ENCODE measurements around the gene COL4A4. TPM values are rescaled to one million over a fixed set of nuclear protein-coding genes. Genes with fewer than 3 reads are reported as not detected.

COL4A4 gene
- total RNA-seq, 1 donor from 2014 or later: not detected

Other genes starting within 250 kb of the COL4A4 start
- gene COL4A3, start 419 bp upstream of the COL4A4 start, total RNA-seq: not detected in 2 replicates
- 74.4 and 77.3 TPM in 2 replicates for gene MFF, start 161.0 kb upstream of the COL4A4 start, total RNA-seq
- gene TM4SF20, start 215.1 kb upstream of the COL4A4 start, total RNA-seq: not detected in 2 replicates
- gene SCYGR1, start 223.7 kb upstream of the COL4A4 start, total RNA-seq: not detected in 2 replicates

Measured in activated T-helper 2 cell treated with anti-CD3 and anti-CD28 coated beads, Interferon-gamma antibody, Interleukin-2, Interleukin-4, amounts not matched to agents 10 μg/mL and 5 μg/mL and 100 μg/mL, durations not matched to agents 14 hours and 24 hours and 36 hours (primary cell).